Measurements from ENCODE around the gene XRN2.

XRN2 gene

GRCh38 chr20:21289651-21290050 is 13.5 kb upstream of the XRN2 start:
- TF ChIP-seq CTCF (IDR thresholded peaks at IDR 0.05), result no peak
- H3K4me3 ChIP-seq (ENCODE audit: low read depth, low read length), result no peak overlapping the region
- no peaks in the 10 kb centered on the region for H3K27me3 ChIP-seq (ENCODE audit: control insufficient read depth, insufficient read depth, low read length)
- no peak overlapping the region for H3K27ac ChIP-seq
- no peaks in the 10 kb centered on the region for H3K36me3 ChIP-seq (ENCODE audit: control insufficient read depth, insufficient read depth, low read length)
- no peak overlapping the region for H3K4me2 ChIP-seq (ENCODE audit: low read length)
- no peaks in the 10 kb centered on the region for H3K79me2 ChIP-seq
- no peaks in the 10 kb centered on the region for H3K4me1 ChIP-seq
- no peak overlapping the region for H3K9ac ChIP-seq
- no peak overlapping the region for H2AFZ ChIP-seq
- no peaks in the 10 kb centered on the region for H3K9me3 ChIP-seq (ENCODE audit: control insufficient read depth, low read length)

GRCh38 chr20:21291026-21291425 is 12.1 kb upstream of the XRN2 start:
- Histone ChIP-seq H3K9me3 (ENCODE audit: control insufficient read depth, low read length) (no peaks in the 10 kb centered on the region), H3K36me3 (ENCODE audit: control insufficient read depth, insufficient read depth, low read length) (no peaks in the 10 kb centered on the region), H3K9ac (no peak overlapping the region), H3K4me2 (ENCODE audit: low read length) (no peak overlapping the region), H3K4me1 (no peaks in the 10 kb centered on the region), H3K79me2 (no peaks in the 10 kb centered on the region), H3K27ac (no peak overlapping the region), H2AFZ (no peak overlapping the region), H3K4me3 (ENCODE audit: low read depth, low read length) (no peak overlapping the region), H3K27me3 (ENCODE audit: control insufficient read depth, insufficient read depth, low read length) (no peaks in the 10 kb centered on the region)
- TF ChIP-seq CTCF (IDR thresholded peaks at IDR 0.05), result no peak

- Histone ChIP-seq H3K27me3 (ENCODE audit: control insufficient read depth, insufficient read depth, low read length) (no peaks in the 10 kb centered on the region), H3K4me3 (ENCODE audit: low read depth, low read length) (no peak overlapping the region), H3K36me3 (ENCODE audit: control insufficient read depth, insufficient read depth, low read length) (no peaks in the 10 kb centered on the region), H3K9ac (no peak overlapping the region), H3K4me2 (ENCODE audit: low read length) (no peak overlapping the region), H3K4me1 (no peaks in the 10 kb centered on the region), H3K27ac (no peak overlapping the region), H3K79me2 (no peaks in the 10 kb centered on the region), H3K9me3 (ENCODE audit: control insufficient read depth, low read length) (no peaks in the 10 kb centered on the region), H2AFZ (no peak overlapping the region)
- no peak for TF ChIP-seq CTCF (IDR thresholded peaks at IDR 0.05)
Observed at GRCh38 chr20:21294755-21295154, 8.4 kb upstream of the XRN2 start.

GRCh38 chr20:21301940-21302663 is 1.0 kb upstream of the XRN2 start:
- no peak for TF ChIP-seq CTCF (IDR thresholded peaks at IDR 0.05)

GRCh38 chr20:21302664-21303060 is 469 bp upstream of the XRN2 start:
- Histone ChIP-seq H3K4me2 (ENCODE audit: low read length) (peak overlapping the region; percentile 75), H2AFZ (peak overlapping the region; percentile 98), H3K27me3 (ENCODE audit: control insufficient read depth, insufficient read depth, low read length) (no peaks in the 10 kb centered on the region), H3K9me3 (ENCODE audit: control insufficient read depth, low read length) (no peaks in the 10 kb centered on the region), H3K79me2 (peaks cover 18% of the 10 kb centered on the region), H3K27ac (peak overlapping the region; percentile 94), H3K4me1 (peaks cover 13% of the 10 kb centered on the region), H3K4me3 (ENCODE audit: low read depth, low read length) (peak overlapping the region; percentile 89), H3K9ac (peak overlapping the region; percentile 86), H3K36me3 (ENCODE audit: control insufficient read depth, insufficient read depth, low read length) (no peaks in the 10 kb centered on the region)
- TF ChIP-seq CTCF (IDR thresholded peaks at IDR 0.05), result no peak

More at GRCh38 chr20:21301940-21302663, 1.0 kb upstream of the XRN2 start:
- H3K36me3 ChIP-seq (ENCODE audit: control insufficient read depth, insufficient read depth, low read length), result no peaks in the 10 kb centered on the region
- no peaks in the 10 kb centered on the region for H3K9me3 ChIP-seq (ENCODE audit: control insufficient read depth, low read length)
- no peak overlapping the region for H3K9ac ChIP-seq
- H3K27me3 ChIP-seq (ENCODE audit: control insufficient read depth, insufficient read depth, low read length), result no peaks in the 10 kb centered on the region
- peaks cover 13% of the 10 kb centered on the region for H3K4me1 ChIP-seq
- no peak overlapping the region for H3K27ac ChIP-seq
- H3K4me2 ChIP-seq (ENCODE audit: low read length), result peak overlapping the region; percentile 75
- H3K4me3 ChIP-seq (ENCODE audit: low read depth, low read length), result peak overlapping the region; percentile 89
- H3K79me2 ChIP-seq, result peaks cover 18% of the 10 kb centered on the region
- H2AFZ ChIP-seq, result peak overlapping the region; percentile 98
